NCI-H2196 treated with DMSO at 0.1 percent for 48 hours (cell line): Measurements from ENCODE around the gene SUN5.
A peak's percentile ranks its signal among the peaks of the same experiment; 100 is the strongest.

Source experiments
- DNase-seq: peaks from one replicate; lab custom pipeline; 2025; ENCODE audit not compliant: unreplicated experiment; lab: John Stamatoyannopoulos, UW

The SUN5 gene

DNA sequence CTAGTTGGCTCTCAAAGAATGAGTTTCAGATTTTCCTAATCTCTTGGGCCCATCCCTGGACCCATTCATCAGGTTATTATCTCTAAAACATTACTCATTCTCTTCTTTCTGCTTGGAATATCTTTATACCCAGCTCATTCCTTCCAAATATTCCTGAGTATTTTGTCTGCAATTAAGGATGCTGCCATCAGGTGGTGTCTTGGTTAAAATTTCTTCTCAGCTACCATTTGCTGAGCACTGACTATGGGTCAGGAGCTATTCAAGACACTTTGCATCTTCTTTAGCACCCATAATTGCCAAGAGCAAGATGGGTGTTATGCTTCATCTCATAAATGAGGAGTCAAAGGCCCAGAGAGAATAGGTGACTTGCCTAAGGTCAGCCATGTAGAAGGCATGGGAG, 8.4 kb downstream of the SUN5 start:
- no peak for DNase-seq

DNA sequence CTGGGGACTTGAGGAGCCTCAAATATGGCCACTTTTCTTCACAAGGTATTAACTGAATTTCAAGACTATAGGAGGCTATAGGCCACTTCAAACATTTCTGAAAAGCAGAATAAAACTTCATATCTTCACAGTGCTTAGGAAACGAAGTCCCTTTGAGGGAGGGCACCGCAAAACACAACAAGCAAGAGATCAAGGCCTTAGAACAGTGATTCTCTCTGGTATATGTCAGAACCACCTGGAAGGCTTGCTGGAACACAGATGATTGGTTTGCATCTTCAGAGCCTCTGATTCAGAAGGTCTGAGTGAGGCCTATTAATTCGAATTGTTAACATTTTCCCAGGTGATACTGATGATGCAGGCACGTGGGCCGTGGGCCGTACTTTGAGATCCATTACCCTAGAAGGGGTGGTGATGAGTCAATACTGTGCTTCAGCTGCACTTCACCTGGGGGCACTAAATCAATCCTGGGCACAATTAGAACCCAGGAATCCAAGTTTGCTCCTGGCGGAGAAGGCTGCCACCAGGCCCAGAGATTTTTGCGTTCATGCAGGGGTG, 10.7 kb downstream of the SUN5 start:
- no peak for DNase-seq

DNA sequence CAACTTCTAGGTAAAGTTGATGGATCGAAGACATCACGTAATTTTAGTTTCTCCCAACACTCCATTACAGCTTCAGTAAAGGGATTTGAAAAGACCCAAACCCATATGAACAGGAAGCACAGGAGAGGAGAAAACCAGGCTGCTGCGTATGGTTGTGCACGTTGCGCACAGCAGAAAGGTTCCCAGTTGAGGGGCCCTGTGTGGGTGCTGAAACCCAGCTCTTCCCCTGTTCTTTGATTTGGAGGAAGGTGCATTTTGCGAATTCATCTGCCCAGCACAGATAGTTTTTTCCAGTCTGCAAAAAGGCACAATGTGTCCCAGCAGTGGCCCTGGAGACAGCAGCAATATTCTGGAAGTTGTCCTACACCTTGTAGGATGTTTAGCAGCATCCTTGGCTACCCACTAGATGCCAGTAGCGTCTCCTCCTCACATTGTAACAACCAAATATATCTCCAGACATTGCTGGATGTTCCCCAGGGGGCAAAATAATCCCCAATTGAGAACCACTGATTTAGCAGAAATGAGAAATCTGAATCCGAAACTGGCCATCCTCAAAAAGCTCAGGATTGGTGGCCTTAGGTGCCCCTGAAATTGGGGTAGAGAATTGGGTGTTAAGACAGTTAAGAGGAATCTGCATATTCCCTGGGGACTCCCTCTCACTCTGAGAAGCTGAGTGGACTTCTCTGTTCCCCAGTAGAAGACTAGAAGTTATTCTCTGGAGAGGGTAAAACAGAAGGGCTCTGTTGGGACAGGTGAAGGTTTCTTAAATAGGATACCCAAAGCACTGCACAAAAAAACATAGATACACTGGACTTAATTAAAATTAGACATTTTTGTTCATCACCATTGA, 12.2 kb downstream of the SUN5 start:
- DNase-seq: no peak

DNA sequence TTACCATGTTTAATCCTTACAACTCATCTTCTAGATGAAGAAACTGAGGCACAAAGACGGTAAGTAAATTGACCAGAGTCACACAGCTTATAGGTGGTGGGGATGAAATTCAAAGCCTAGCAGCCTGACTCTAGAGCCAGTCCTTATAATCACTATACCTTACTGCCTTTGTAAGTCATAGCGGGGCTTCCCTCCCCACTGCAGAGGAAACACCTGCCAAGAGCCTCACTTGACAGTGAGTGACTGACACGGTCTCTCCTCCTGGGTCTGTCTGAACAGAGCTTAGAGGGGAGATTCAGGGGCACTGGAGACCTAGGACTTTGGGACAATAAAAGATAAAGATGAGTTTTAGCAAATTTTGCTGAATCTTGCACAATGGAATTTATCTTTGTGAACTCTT, 12.8 kb downstream of the SUN5 start:
- DNase-seq: no peak

DNA sequence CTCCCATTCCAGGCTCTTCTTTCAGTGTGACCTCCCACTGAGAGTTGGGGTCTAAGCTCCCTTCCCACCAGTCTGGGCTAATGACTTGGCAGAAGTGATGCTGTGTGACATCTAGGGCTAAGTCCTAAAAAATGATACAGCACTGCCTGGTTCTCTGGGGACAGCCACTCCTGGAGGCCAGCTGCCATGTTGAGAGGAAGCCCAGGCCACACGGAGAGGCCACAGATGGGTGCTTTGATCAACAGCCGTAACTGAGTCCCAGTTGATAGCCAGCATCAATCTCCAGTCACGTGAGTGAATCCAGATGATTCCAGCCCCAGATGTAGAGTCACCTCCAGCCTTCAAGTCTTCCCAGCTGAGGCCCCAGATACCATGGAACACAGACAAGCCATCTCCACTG, 13.8 kb downstream of the SUN5 start:
- DNase-seq: no peak

DNA sequence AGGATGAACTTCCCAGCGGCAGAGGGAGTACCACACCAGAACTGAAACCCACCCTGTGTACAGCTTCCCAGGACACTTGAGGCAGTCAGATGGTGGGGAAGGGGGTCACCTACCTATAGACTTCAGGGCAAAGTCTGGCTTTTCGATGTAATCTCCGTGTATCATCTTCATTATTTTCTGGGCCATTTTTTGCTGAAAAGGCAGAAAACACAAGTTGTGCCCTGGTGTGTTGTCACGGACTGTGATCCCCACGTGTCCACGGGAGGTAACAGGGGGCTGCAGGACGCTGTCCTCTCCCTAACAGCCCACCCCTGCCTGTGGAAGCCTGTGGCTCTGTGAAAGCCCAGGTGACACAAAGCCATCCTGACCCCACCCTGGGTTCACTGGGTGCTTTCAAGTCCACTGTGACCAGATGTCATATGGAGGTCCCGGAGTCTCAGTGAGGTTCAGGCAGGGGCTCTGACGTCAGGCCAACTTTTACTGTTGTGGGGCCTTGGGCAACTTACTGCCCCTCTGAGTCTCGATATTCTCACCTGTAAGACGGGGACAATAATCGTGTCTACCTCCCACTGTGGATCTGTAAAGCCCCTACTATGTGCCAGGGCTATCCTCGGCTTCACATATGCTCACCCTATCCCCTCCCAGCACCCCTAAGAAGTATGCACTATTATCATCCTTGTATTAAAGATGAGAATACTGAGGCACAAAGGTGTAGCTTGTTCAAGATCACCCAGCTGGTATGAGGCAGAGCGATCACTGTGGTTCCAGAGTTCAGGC, 14.5 kb downstream of the SUN5 start:
- no peak for DNase-seq

DNA sequence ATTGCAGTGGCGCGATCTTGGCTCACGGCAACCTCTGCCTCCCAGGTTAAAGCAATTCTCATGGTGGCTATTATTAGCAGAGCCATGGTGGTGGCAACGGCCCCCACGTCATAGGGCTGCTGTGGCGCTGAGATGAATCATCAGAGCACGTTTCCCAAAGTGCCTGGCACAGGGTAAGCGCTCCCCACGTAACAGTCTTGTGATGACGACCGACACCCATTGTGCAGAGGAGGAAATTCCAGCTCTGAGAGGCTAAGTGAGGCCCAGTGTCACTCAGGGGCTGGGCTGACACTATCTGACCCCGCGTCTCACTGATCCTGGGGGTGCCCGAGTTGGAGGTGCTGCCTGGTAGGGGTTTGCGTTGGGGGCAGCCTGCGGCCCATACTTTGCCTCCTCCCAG, 16.2 kb downstream of the SUN5 start:
- no peak for DNase-seq

DNA sequence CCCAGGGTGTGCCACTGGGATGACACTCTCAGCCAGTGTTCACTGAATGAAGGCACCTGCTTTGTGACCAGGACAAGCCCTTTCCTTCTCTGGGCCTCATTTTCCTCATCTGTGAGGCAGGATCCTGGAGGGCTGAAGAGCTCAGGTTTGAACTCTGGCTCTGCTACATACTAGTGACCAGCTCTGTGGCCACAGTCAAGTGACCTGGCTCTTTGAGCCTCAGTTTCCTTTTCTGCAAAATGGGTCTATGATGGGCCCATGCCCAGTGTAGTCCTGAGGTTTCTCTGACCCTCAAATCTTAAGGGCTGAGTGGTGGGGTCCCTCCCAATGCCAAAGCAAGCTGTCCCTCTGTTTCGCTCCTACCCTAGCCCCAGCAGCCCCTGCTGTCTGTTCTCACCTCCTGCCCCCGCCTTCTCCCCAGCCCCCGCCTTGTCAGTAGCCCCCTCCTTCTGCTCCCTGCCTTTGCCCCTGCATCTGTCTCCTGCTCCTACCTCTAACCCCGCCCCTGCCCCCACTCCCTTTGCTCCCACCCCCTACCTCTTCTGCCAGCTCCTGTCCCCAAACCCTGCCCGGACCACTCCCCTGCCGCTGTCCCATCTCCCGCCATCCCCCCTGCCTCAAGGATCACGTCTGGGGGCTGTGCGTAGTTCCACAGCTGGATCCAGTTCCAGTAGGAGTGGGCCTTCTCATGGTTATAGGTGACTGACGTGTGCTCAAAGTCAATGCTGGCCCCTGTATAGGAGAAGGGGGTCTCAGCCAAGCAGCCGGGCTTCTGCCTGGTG, 17.0 kb downstream of the SUN5 start:
- no peak for DNase-seq

DNA sequence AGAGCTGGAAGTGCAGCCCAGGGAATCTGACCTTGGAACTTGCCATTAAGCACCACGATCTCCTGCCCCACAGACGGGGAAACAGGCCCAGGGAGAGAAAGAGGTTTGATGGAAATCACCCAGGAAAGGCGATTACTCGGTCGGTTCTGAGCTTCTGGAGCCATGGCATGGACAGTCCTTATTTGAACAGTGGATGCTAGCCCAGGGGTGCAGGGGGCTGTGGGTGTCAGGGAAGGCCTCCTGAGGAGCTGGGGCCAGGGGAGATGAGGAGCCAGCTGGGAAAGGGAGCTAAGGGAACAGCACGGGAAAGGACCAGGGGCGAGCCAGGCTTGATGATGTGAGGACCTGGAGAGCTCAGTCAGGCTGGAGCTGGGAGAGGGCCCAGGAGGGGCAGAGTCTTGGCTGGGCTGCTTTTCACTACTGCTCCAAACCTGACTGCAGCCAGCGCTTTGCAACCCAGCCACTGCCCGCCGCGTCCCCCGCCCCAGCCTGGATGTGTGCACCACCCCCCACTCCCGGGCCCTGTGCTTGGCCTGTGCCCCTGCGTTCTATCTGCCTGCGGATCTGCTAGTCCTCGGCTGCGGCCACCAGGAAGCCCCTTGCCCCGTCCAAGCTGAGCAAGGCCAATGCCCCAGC, 17.8 kb downstream of the SUN5 start:
- no peak for DNase-seq

DNA sequence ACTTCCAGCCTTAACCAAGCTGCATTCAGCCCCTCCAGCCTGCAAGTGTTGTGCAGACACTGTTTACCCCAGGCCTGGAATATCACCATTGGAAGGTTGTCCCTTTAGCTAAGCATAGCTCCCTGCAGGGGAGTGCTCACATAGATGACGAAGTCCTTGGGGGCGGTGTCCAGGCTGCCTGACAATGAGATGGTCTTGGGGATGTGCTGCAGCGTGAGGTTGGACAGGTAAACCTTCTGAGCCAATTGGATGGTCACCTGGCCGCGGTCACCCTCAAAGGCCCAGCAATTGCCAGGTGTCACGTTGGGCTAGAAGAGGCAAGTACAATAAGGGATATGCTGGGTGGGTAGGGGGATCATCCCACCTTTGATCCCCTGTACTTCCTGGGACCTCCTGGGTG, 18.6 kb downstream of the SUN5 start:
- no peak for DNase-seq

DNA sequence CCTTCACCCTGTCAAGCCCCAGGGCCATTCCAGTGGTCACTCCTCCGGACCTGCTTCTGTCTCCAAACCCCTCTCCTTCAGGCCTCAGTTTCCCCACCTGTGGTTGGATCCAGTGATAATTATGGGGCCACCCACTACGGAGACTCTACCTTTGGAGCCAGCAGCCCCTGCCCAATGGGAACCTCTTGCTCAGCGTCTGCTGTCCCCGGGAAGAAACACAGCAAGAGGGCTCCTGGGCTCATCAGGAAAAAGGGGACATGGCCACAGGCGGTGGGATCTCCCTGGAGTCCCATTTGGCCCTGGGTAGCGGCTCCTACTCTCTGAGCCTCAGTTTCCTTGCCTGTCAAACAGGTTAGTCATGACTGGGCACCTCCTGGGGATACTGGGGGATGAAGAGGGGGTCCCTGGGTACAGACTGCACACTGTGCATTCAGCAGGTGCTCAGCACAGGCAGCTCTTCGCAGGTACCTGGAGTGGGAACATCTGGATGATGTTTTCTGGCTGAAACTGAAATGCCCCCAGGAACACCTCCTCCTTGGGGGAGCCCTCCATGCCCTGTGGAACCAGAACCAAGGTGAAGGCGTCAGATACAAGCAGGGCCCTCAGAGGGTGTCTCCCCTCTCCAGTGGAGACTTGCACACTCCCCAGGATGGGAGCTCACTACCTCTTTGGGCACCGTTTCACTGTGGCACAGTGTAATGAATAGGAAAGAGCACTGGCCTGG, 19.4 kb downstream of the SUN5 start:
- DNase-seq: no peak

DNA sequence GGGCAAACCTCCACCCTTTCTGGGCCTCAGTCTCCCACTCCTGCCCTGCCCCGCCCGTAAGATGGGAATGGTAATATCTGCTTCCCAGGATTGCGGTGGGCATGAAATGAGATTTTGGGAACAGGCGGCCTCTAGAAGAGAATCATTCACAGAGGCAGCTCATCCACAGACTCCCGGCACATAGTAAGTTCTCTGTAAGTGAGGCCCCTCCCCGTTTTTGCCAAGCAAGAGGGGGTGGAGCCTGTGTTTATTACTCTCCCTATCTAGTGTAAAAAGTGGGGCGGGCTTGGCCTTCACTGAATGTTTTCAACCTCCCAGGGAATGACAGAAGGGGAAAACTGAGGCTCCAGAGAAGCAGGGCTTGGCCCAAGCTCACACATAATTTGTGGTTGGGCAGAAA, 20.0 kb downstream of the SUN5 start:
- no peak for DNase-seq

DNA sequence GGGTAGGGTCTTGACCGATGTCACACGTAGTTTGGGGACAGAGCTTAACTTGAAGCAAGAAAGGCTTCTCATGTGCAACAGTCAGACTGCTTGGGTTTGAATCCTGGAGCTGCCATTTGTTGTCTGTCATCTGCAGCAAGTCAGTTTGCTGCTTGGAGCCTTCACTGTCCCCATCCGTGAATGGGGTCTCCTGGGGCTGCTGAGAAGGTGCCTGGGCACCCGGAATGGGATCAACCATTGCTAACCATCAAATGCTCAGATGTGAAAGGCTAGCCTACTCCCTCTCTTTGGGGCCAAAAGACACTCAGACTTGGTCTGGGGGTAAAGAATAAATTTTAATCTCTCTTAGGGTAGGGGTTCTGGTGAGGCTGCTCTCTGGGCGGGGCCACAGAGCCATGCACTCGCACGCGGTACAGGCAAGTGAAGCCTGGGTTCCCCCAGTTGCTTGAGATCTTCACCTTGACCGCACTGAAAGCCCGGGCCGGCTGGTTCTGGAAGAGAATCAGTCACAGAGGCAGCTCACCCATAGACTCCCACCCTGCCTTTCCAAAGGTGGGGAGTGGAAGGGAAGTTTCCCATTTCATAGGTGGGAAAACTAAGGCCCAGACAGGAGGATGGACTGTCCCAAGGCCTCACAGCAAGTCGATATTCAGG, 20.6 kb downstream of the SUN5 start:
- no peak for DNase-seq

DNA sequence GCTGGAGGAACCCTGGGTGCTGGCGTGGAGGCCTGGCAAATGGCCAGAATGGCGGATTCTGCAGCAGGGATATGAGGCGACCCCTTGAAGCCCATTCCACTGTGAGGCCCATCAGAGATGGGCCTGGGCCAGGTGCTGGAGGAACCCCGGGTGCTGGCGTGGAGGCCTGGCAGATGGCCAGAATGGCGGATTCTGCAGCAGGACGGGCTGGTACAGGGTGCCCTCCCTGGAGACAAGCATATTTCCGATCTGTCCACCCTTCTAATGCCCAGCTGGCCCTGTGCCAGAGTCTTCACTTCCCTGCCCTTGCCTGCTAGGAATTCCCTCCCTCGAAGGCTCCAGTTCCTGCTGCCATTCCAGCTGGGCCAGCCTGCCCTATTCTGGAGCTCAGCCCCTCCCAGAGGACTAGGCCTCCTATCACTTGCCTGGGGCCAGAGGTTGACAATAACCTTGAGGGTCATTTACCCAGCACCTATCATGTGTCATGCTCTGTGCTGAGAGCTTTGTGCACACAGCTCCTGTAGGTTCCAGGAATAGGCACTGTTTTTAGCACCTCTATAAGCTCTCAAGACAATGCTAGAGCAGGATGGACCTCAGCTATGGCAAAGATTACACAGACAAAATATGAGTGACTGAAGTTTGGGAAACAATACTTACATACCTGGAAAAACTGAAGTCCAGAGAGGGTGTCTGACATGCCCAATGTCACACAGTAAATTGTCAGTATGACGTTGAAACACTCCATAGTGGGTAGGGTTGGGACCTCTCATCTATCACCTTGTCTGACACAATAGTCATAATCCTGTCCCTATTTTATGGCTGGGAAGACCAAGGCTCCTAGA, 21.4 kb downstream of the SUN5 start:
- peak; percentile 66 for DNase-seq

DNA sequence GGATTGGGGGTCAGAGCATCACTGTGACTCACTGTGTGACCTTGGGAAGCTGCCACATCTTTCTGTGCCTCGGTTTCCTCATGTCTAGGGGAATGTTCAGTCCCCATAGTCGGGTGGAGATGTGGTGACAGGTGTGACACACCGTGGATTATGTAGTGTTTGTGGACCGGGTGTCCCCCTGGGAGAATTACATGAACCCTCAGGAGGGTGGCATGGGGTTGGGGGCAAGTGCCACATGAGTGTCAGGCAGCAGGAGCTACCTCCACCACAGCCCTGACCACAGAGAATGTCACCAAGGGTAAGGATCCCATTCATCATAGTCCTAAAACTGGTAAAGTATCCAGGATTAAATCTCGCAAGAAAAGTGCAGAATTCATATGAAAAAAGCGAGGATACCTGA, 23.2 kb downstream of the SUN5 start:
- DNase-seq: no peak

DNA sequence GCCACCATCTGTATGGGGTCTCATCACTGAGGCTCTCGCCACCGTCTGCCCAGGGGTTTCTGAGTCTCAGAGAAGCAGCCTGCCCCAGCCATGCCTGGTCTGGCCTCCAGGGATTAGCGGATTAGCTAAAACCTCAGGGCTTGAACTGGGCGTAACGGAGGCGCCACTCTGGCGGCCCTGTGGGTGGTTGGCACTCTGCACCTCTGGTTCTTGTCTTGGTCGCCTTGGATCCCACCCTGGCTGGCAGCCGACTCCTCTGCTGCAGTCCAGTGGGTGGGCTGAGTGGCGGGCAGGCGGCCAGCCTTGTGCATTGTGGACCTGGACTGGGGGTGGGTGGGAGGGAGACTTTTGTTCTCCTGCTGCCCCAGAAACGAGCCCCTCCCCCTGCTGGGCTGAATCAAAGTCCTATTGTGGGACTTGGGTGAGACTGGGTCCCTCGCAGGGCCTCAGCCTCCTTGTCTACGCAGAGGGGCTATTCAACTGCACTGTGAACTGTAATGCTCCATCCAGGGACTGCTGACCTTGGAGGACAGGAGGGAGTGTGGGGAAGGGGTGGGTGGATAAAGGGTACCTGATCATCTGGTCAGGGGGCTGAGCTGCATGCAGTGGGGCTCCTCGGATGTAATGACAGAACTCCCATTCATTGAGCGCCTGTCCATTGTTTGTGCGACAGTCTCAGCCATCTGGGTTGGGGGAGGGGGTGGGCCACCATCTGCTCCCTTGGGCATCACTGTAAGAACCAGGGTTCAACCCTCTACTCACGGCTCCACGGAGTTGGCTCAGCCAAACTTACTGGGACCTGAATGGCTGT, 23.9 kb downstream of the SUN5 start:
- no peak for DNase-seq

DNA sequence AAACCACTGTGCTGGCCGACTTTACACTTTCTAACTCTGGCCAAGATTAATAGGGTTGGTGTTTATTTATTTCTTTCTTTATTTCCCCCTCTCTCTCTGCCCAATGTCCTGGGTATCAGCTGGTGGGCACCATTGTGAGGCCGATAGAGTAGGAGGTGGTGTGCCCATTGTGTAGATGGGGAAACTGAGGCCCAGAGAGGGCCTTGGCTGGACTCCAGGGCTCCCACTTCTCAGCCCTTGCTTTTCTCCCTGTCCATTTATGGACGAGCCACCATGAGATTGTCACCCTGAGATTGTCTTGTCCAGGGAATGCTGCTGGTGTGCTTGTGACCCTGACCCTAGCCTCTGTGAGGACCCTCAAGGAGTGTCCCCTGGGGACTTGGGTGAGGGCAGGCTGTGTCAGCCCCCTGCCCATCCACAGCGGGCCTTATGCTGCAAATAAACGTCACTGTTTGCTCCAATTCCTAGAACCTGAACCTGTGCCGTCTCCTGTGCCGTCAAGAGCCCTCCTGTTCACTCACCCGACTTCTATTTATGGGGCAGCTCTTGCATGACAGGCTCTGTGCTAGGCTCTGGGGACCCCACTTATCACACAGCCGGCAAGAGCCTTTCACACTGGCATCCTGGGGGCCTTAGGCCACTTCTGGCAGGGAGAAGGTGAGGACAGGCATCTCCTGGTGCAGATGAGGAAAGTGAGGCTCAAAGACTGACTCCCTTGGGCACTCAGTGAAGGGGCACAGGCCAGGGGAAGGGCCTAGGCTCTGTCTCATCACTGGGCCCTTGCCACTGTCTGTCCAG, 24.8 kb downstream of the SUN5 start:
- no peak for DNase-seq
